ENCODE measurements around the gene BORCS5. TPM values are rescaled to one million over a fixed set of nuclear protein-coding genes. Genes with fewer than 3 reads are reported as not detected.

The BORCS5 gene
- total RNA-seq, 1 donor from 2014 or later = 17.4 TPM

- Histone ChIP-seq H3K27me3 (no peaks in the 10 kb centered on the region), H3K27ac (no peak overlapping the region), H3K4me3 (no peak overlapping the region), H3K4me1 (peaks cover 68% of the 10 kb centered on the region), H3K9me3 (no peaks in the 10 kb centered on the region), H3K36me3 (no peaks in the 10 kb centered on the region)
- intact Hi-C loops (cut with DNase I) = loop anchor here (5.0 kb wide), 1 partner anchor 52 kb away; the partner anchor contains the start of gene DUSP16
- DNase-seq (ENCODE audit: extremely low spot score in 2 of 2) = no peak
- TF ChIP-seq POLR2A (IDR thresholded peaks at IDR 0.05) = no peak
- no peak for TF ChIP-seq CTCF (IDR thresholded peaks at IDR 0.05)
- no peak for TF ChIP-seq POLR2AphosphoS5 (IDR thresholded peaks at IDR 0.05; ENCODE audit: insufficient read depth in 1 of 2, low read depth in 1 of 2)
Observed at GRCh38 chr12:12510551-12510950, 153.7 kb downstream of the BORCS5 start.

DNA sequence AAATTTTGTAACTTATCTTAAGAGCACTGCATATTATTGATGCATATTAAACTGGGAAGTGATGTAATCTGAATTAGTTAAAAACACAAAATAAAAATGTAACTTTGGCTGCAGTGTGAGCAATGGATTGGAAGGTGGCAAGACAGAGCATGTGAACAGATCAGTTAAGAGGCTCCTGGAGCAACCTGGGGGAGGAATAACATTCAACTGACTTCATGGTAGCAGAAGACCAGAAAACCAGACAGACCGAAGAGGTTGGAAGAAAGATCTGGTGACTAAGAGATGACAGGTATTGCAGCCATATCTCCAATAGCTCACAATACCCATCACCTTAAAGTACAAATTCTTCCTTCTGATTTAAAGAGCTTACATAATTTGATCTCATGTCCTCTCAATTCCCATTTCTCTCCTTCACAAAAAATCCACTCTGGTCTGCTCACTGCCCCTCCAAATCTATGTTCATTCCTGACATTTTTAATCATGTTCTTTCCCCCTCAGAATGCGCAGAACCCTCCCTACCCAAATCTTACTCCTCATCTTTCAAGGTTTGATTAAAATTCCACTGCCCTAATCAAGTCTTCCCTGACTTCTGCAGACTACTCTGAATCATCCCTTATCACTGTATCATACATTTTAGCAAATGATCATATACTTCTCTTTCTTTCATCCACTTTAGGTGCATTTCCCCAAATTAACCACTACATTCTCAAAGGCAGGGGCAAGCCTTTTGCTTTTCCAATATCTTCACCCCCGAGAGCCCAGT is 154.3 kb downstream of the BORCS5 start:
- intact Hi-C loops (cut with DNase I) = loop anchor here (5.0 kb wide), 1 partner anchor 51 kb away; the partner anchor contains the start of gene DUSP16
- TF ChIP-seq POLR2AphosphoS5 (IDR thresholded peaks at IDR 0.05; ENCODE audit: insufficient read depth in 1 of 2, low read depth in 1 of 2) (no peak), POLR2A (IDR thresholded peaks at IDR 0.05) (no peak), CTCF (IDR thresholded peaks at IDR 0.05) (no peak)

DNA sequence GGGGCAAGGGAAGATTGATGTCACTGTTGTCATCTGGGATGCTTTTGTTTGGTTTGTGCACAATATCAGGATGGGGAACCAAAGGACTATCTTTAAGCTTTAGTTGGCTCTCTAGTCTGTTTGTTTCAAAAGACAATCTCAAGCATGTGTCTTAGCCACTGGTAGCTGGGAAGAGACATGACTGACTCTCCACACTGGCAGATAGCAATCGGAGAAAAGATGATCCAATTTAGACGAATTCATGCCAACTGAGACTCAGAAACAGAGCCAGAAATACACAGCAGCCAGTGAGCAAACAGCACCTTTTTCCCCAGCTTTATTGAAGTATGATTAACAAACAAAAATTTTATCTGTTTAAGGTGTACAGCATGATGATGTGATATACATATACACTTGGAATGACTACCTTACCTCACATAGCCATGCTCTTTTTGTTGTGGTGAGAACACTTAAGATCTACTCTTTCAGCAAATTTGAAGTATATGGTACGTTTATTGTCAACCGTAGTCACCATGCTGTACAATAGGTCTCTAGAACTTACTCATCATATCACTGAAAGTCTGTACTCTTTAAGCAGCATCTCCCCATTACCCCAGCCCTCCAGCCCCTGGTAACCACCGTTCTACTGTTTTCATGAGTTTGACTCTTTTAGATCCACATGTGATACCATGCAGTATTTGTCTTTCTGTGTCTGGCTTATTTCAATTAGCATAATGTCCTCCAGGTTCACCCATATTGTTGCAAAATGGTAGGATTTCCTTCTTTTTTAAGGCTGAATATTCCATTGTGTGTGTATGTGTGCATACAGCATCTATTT is 155.2 kb downstream of the BORCS5 start:
- intact Hi-C loops (cut with DNase I) = loop anchor here (5.0 kb wide), 1 partner anchor 50 kb away; the partner anchor contains the start of gene DUSP16
- TF ChIP-seq POLR2A (IDR thresholded peaks at IDR 0.05) (no peak), POLR2AphosphoS5 (IDR thresholded peaks at IDR 0.05; ENCODE audit: insufficient read depth in 1 of 2, low read depth in 1 of 2) (no peak), CTCF (IDR thresholded peaks at IDR 0.05) (no peak)
- Histone ChIP-seq H3K9me3 (no peaks in the 10 kb centered on the region), H3K36me3 (peaks cover 0 to 1% of the 10 kb centered on the region in 2 donors), H3K4me3 (no peak overlapping the region), H3K4me1 (peaks cover 53% of the 10 kb centered on the region), H3K27ac (no peak overlapping the region), H3K27me3 (no peaks in the 10 kb centered on the region)
- DNase-seq (ENCODE audit: extremely low spot score in 2 of 2) = no peak

More for the DNA sequence above, 154.3 kb downstream of the BORCS5 start:
- no peak overlapping the region for H3K4me3 ChIP-seq
- DNase-seq (ENCODE audit: extremely low spot score in 2 of 2) = no peak
- H3K27me3 ChIP-seq = no peaks in the 10 kb centered on the region
- H3K36me3 ChIP-seq = no peaks in the 10 kb centered on the region
- no peaks in the 10 kb centered on the region for H3K9me3 ChIP-seq
- H3K27ac ChIP-seq = no peak overlapping the region
- peaks cover 62% of the 10 kb centered on the region for H3K4me1 ChIP-seq

- Histone ChIP-seq H3K36me3 (peaks cover 0 to 10% of the 10 kb centered on the region in 2 donors), H3K9me3 (no peaks in the 10 kb centered on the region), H3K27ac (no peak overlapping the region), H3K27me3 (no peaks in the 10 kb centered on the region), H3K4me3 (no peak overlapping the region), H3K4me1 (peaks cover 40% of the 10 kb centered on the region)
- no peak for TF ChIP-seq POLR2A (IDR thresholded peaks at IDR 0.05)
- no peak for TF ChIP-seq POLR2AphosphoS5 (IDR thresholded peaks at IDR 0.05; ENCODE audit: insufficient read depth in 1 of 2, low read depth in 1 of 2)
- no peak for TF ChIP-seq CTCF (IDR thresholded peaks at IDR 0.05)
- intact Hi-C loops (cut with DNase I) = loop anchor here (5.0 kb wide), 1 partner anchor 49 kb away; the partner anchor contains the start of gene DUSP16
- no peak for DNase-seq (ENCODE audit: extremely low spot score in 2 of 2)
Observed at GRCh38 chr12:12513416-12514006, 156.6 kb downstream of the BORCS5 start.
